HG02870 (cell line): ENCODE data around the gene SLC25A36.
"Not testable (repeated sequence)": the region's sequence is repeated elsewhere in the genome, so short reads cannot be mapped to it uniquely, and the experiment has no call there.

Experiments used
- ATAC-seq: cut with Tn5 transposase; IDR thresholded peaks from one replicate; pipeline ENCODE4 v1.9.1; 2021; ENCODE audit warnings: mild to moderate bottlenecking, moderate library complexity; ENCODE audit not compliant: unreplicated experiment

SLC25A36 gene

DNA sequence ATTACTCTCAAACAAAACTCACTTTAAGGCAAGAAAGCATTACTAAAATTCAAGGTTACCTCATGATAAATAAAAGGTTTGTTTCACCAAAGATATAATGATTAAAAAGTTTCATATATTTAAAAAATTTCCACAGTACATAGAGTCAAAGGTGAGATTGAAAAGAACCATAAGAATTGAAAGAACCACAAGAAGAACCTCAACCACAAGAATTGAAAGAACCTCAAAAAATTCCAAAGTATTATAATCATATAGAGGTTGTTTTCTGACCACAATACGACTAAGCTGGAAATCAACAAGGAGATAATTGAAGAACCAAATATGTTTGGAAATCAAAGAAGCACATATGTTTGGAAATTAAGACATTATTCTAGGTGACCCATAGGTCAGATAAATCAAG, 52.7 kb downstream of the SLC25A36 start:
- ATAC-seq, result no peak

DNA sequence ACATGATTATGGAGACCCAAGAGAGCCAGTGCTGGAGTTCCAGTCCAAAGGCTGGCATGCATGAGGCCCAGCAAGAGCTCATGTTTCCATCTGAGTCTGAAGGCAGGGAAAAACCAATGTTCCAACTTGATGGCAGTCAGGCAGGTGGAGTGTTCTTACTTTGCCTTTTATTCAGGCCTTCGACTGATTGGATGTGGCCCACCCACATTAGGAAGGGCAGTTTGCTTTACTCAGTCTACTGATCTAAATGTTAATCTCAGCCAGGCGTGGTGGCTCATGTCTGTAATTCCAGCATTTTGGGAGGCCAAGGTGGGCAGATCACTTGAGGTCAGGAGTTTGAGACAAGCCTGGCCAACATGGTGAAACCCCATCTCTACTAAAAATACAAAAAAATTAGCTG, 53.2 kb downstream of the SLC25A36 start:
- not testable (repeated sequence) for ATAC-seq

DNA sequence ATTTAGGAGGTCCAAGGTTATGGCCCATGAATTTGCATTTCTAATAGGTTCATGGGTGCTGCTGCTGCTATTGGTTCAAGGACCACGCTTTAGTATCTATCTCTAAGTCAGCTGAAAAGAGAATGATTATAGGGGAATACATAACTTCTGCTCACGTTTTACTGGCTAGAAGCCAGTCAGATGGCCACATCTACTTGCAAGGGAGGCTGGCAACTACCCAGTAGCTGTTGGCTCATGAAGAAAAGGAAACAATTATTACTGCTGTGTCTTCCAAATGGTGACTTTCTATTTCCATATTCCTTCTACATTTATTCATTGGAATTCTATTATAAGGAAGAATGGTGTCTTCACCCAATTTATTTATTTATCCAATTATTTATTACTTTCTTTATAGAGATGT, 54.2 kb downstream of the SLC25A36 start:
- ATAC-seq, result no peak

DNA sequence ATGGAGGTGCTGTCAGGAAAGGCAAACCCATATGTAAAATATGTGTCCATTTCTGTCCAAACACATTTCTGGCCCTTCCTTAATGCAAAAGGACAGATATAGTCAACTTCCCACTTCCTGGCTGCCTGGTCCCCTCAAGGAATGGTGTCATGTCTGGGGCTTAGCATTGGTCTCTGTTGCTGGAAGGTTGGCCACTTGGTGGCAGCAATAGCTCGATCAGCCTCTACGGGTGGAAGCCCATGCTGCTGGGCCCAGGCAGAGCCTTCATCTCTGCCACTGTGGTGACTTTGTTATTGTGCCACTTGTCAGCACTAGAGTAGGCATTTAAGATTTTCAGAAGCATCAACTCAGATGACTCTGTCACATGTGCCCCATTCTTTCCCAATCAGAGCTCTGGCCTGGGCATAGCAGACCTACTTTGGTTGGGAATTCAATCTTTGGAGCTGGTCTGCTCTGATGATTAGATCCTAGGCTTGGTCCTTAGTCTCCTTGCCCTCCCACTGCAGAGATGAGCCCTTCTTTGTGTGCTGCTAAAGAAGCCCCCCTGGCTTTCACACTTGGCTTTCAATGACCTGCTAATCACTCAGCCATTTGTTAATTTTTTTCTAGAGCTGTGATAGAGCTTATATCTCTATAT, 58.5 kb downstream of the SLC25A36 start:
- peak; percentile 83 for ATAC-seq

DNA sequence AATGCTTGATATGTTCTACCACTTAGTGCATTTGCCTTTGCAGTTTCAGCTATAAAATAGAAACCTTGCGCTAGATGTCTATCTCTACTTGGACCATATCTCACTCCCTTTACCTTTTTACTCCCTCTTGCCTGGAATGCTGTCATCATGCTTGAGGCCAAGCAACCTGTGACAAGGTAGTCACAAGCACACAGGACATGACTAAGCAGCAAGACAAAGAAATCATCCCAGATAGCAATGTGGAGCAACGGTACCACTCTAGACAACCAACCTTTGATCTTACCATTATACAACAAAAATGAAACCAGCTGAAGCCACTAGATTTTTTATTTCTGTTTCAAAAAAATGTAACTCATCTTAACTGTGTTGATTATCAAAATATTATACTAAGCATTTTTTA, 59.0 kb downstream of the SLC25A36 start:
- no peak for ATAC-seq

DNA sequence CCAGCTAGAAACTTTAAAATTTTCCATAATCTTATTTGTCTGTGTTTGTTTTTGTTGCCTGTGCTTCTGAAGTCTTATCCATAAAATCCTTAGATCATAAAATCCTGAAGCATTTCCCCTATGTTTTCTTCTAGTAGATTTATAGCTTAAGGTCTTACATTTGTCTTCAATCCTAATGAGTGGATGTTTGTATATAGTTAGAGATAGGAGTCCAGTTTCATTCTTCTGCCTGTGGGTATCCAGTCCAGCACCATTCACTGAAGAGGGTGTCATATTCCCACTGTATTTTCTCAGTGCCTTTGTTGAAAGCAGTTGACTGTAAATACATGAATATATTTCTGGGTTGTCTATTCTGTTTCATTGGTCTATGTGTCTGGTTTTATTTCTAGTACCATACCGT, 64.7 kb downstream of the SLC25A36 start:
- ATAC-seq, result no peak

DNA sequence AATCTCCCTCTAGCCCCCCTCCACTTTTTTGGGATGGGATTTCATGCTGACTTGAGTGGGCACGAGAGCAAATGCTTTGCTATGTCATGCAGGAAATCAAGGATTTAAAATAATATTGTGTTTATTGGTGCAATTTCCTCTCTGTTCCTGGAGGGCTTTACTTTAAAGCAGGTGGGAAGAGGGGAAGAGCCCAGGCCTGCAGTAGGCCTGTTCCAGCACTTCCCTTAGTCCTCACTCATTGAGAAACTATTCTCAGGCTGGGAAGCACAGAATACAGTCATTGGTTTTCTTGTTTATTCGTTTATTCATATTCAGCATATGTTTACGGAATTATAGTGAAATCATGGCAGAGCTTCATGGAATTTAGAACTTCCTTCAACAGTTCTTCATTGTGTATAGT, 67.9 kb downstream of the SLC25A36 start:
- ATAC-seq, result no peak

DNA sequence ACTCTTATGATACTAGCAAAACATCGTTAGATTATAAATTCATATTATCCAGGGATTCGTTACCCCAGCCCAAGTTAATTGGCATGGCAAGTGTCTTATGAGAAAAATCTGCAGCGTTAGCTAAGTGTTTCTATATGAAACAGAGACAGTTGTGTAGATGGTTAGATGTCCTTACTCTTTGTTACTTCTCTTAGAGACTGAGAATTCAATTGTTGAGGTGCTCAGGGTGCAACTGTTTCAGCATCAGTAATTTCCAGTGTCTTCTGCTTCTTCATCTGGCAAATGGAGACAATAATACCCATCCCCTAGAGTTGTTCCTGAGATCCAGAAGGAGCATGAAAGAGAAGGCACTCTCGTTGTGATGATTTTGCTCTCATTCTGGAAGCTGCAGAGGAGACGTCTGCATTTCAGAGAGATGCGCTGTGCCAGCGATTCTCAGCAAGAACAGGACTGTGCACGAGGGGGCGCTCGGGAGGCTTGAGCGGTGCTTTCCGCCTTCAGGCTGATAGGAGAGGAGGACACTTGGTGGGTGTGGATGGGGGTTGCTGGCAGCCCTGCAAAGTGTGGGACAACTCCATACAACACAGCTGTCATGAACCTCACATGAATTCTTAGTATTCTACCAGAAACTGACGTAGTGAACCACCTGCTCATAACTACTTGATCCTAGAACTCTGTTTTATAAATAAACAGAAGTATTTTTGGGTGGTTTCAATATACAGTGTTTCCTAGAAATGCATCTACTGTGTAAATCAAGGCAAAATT, 69.8 kb downstream of the SLC25A36 start:
- peak; percentile 89 for ATAC-seq

DNA sequence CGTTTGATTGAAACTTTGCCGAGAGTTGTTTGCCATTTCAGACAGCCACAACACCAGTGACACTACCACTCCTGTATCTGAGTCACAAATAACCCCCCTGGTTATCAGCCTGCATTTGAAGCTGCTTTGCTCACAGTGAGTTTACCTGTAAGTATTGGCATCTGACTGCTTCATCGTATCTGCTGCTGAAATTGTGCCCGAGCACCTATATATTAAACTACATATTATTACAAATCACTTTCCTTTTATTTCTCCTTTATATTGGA, 70.3 kb downstream of the SLC25A36 start:
- ATAC-seq, result peak; percentile 25

DNA sequence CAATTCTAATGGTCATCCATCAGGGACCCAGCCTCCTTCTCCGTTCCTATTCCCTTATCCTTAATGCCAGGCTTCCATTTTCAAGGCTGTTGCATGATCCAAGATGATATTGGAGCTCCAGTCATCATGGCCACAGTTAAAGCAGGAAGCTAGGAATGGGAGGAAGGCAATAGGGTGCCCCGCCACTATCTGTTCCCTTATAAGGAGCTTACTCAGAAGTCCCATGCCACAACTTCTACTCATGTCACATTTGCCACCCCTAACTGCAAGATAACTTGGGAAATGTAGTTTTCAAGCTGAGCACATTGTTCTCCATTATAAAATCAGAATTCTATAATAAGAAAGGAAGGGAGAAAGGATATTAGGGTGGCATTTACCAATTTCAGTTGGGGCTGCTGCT, 70.9 kb downstream of the SLC25A36 start:
- ATAC-seq, result no peak

DNA sequence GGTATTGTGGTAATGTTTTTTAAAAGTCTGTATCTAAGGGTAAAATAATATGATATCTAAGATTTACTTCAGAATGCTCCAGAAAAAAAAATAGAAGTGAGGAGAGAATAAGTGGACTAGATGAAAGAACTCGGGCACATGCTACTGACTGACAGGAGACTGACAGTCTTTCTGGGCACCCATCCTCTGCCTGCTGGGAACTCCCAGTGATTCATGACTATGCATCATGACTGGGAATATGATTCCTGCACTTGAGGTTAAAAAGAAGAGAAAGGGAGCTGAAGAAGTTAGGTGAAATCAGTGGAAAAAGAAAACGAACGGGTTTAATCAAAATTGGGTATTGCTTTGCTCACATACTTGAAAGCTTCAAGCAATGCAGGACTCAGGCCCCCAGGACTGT, 73.8 kb downstream of the SLC25A36 start:
- ATAC-seq, result no peak

DNA sequence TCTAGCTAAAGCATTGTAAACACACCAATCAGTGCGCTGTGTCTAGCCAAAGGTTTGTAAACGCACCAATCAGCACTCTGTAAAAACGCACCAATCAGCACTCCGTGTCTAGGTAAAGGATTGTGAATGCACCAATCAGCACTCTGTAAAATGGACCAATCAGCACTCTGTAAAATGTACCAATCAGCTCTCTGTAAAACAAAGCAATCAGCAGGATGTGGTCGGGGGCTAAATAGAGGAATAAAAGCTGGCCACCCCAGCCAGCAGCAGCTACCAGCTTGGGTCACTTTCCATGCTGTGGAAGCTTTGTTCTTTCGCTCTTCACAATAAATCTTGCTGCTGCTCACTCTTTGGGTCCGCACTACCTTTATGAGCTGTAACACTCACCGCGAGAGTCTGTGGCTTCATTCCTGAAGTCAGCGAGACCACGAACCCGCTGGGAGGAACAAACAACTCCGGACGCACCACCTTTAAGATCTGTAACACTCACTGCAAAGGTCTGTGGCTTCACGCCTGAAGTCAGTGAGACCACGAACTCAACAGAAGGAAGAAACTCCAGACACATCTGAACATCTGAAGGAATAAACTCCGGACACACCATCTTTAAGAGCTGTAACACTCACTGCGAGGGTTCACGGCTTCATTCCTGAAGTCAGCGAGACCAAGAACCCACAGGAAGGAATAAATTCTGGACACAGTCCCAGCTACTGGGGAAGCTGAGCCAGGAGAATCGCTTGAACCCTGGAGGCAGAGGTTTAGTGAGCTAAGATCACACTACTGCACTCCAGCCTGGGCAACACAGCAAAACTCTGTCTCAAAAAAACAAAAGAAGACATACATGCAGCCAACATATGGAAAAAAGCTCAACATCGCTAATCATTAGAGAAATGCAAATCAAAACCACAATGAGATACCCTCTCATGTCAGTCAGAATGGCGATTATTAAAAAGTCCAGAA, 76.0 kb downstream of the SLC25A36 start:
- not testable (repeated sequence) for ATAC-seq

DNA sequence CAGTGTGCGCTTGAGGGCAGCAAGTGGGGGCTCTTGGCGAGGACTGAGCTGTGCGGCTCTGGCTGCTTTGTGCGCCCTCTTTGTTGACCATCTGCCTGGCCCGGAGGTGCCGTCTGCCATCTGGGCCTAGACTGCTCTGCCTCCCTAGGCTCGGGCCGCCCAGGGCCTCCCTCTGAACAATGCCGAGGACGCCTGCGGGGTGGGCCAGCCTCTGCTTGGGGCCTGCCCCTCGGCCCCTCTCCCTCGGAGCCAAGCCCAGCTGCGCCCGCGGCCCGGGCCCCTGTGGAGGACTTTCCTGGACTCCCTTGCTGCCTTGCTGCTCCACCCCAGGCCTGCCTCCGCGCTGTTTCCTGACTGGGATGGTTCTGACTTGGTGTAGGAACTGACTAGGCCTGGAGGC, 77.6 kb downstream of the SLC25A36 start:
- ATAC-seq, result no peak

DNA sequence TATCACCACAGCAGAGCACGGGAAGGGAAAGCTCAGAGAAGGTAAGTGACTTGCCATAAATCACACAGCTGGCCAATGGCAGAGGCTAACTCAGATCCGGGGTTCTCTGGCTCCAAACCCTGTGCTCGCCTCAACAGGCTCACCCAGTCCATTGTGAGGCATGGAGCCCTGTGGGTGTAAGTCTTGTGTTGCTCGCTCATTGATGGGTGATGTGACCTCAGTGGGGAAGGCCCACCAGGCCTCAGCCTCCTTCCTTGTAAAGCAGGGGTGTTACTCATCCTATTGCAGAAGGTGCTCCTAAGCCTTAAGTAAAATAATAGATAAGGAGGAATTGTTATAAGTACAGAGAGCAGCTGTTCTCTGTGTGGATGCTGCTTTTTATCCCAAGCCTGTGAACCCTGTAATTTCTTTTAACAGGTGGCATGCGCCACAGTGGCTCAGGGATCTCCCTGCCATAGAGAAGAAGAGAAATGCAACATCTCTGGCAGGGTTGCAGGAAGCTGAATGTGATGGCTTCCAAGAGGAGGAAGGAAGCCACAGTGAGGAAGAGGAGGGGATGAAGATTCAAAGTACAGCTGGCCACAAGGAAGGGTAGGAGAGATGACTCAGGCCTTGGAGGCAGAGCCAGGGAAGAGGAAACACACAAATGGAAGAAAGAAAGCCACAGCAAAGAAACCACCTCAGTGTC, 78.7 kb downstream of the SLC25A36 start:
- ATAC-seq, result no peak

DNA sequence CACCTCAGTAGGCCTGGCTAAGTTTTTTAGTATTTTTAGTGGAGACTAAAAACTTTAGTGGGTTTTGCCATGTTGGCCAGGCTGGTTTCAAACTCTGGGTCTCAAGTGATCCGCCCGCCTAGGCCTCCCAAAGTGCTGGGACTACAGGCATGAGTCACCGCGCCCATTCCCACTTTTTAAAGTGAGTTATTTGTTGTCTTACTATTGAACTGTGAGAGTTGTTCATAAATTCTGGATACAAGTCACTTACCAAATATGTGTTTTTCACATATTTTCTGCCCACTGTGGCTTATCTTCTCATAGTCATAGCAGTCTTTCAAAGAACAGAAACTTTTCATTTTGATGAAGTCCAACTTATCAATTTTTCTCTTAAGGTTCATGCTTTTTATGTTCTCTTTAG, 79.6 kb downstream of the SLC25A36 start:
- no peak for ATAC-seq
